ENCODE results near the gene FAM227B. TPM values are rescaled to one million over a fixed set of nuclear protein-coding genes. Genes with fewer than 3 reads are reported as not detected.

The FAM227B gene
- total RNA-seq, 1 experiment from 2014 or later, result 2.3 TPM

DNA sequence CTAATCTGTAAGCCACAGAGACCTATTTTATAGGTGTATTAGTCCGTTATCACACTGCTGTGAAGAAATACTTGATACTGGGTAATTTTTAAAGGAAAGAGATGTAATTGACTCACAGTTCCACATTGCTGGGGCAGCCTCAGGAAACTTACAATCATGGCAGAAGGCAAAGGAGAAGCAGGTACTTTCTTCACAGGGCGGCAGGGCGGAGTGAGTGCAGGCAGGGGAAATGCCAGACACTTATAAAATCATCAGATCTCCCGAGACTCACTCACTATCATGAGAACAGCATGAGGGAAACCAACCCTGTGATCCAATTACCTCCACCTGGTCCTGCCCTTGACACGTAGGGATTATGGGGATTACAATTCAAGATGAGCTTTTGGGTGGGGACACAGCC lies 341.9 kb downstream of the FAM227B start:
- no TSS peak for BruUV-seq (replicated peaks)
- Histone ChIP-seq H3K36me3 (ENCODE audit: control insufficient read depth, insufficient read depth, low read length) (no peaks in the 10 kb centered on the region; the same call in 1 of the 2 replicates), H3K27me3 (replicated peaks; ENCODE audit: control insufficient read depth, insufficient read depth, low read length) (no peaks in the 10 kb centered on the region), H3K9me3 (no peaks in the 10 kb centered on the region), H3K4me1 (no peaks in the 10 kb centered on the region), H3K4me3 (ENCODE audit: low read depth, low read length) (no peak overlapping the region)
- H3K4me3 Mint-ChIP-seq (ENCODE audit: unreplicated experiment), result no peak overlapping the region
- H3K36me3 Mint-ChIP-seq (ENCODE audit: insufficient read depth, unreplicated experiment), result peaks cover 12% of the 10 kb centered on the region
- intact Hi-C loops (cut with micrococcal nuclease; ENCODE audit: unreplicated experiment), result no loop called here
- no peak overlapping the region for H3K27ac Mint-ChIP-seq (ENCODE audit: unreplicated experiment)
- POLR2A ChIA-PET, result no interaction called here
- no peaks in the 10 kb centered on the region for H3K9me3 Mint-ChIP-seq (ENCODE audit: unreplicated experiment)
- no peak for DNase-seq
- H3K27me3 Mint-ChIP-seq (ENCODE audit: insufficient read depth, unreplicated experiment), result no peaks in the 10 kb centered on the region
- CTCF ChIA-PET, result no interaction called here
- TF ChIP-seq CTCF (IDR thresholded peaks at IDR 0.05; ENCODE audit: insufficient read depth in 1 of 2, low read depth in 1 of 2, low read length in 1 of 2, severe bottlenecking in 1 of 2, unreplicated experiment in 1 of 2), result no peak
- H3K4me1 Mint-ChIP-seq (ENCODE audit: low read depth, unreplicated experiment), result no peaks in the 10 kb centered on the region

Other genes starting within 250 kb of the FAM227B start
- 0.18 TPM in 1 of 2 replicates, not detected in the other for gene FGF7, start 197.6 kb downstream of the FAM227B start, total RNA-seq (2022)
- 11.9 and 14.4 TPM in 2 replicates for gene DTWD1, start 230 bp upstream of the FAM227B start, total RNA-seq (2022)

Measured in Caco-2 (cell line).